ENCODE results near the gene UBAC2.

UBAC2 gene

GRCh38 chr13:99352351-99353245 lies 151.9 kb downstream of the UBAC2 start:
- TF ChIP-seq ARNTL (CRISPR knock-in tag; IDR thresholded peaks at IDR 0.05; ENCODE audit: borderline replicate concordance, low read depth) (no peak), CSRNP3 (CRISPR knock-in tag; IDR thresholded peaks at IDR 0.05) (no peak), ZFP30 (CRISPR knock-in tag; IDR thresholded peaks at IDR 0.05) (no peak), ZNF8 (CRISPR knock-in tag; IDR thresholded peaks at IDR 0.05) (no peak), ZNF70 (CRISPR knock-in tag; IDR thresholded peaks at IDR 0.05) (no peak), CSDC2 (CRISPR knock-in tag; IDR thresholded peaks at IDR 0.05) (no peak), POU6F1 (CRISPR knock-in tag; IDR thresholded peaks at IDR 0.05; ENCODE audit: borderline replicate concordance, low read depth) (no peak), GLIS3 (CRISPR knock-in tag; IDR thresholded peaks at IDR 0.05) (no peak), PATZ1 (CRISPR knock-in tag; IDR thresholded peaks at IDR 0.05; ENCODE audit: borderline replicate concordance) (no peak), CREB5 (CRISPR knock-in tag; IDR thresholded peaks at IDR 0.05; ENCODE audit: low read depth) (no peak), TOX (CRISPR knock-in tag; IDR thresholded peaks at IDR 0.05; ENCODE audit: borderline replicate concordance) (no peak), ZFP3 (CRISPR knock-in tag; IDR thresholded peaks at IDR 0.05) (no peak)
- no peak for ATAC-seq

GRCh38 chr13:99353246-99353600 lies 152.6 kb downstream of the UBAC2 start:
- TF ChIP-seq PATZ1 (CRISPR knock-in tag; IDR thresholded peaks at IDR 0.05; ENCODE audit: borderline replicate concordance) (no peak), ZFP3 (CRISPR knock-in tag; IDR thresholded peaks at IDR 0.05) (no peak), SNAI2 (CRISPR knock-in tag; IDR thresholded peaks at IDR 0.05) (no peak), ZC3H10 (CRISPR knock-in tag; IDR thresholded peaks at IDR 0.05) (no peak), OSR1 (CRISPR knock-in tag; IDR thresholded peaks at IDR 0.05) (no peak), TOX (CRISPR knock-in tag; IDR thresholded peaks at IDR 0.05; ENCODE audit: borderline replicate concordance) (no peak), ARNTL (CRISPR knock-in tag; IDR thresholded peaks at IDR 0.05; ENCODE audit: borderline replicate concordance, low read depth) (no peak), ESRRG (CRISPR knock-in tag; IDR thresholded peaks at IDR 0.05) (no peak), CSDC2 (CRISPR knock-in tag; IDR thresholded peaks at IDR 0.05) (no peak), PPARA (CRISPR knock-in tag; IDR thresholded peaks at IDR 0.05; ENCODE audit: borderline replicate concordance) (no peak), RARB (CRISPR knock-in tag; IDR thresholded peaks at IDR 0.05) (no peak), POU6F1 (CRISPR knock-in tag; IDR thresholded peaks at IDR 0.05; ENCODE audit: borderline replicate concordance, low read depth) (no peak), CREB5 (CRISPR knock-in tag; IDR thresholded peaks at IDR 0.05; ENCODE audit: low read depth) (no peak), GLIS3 (CRISPR knock-in tag; IDR thresholded peaks at IDR 0.05) (no peak)
- ATAC-seq: no peak
